ENCODE results near the gene MYOM3.

MYOM3 gene

DNA sequence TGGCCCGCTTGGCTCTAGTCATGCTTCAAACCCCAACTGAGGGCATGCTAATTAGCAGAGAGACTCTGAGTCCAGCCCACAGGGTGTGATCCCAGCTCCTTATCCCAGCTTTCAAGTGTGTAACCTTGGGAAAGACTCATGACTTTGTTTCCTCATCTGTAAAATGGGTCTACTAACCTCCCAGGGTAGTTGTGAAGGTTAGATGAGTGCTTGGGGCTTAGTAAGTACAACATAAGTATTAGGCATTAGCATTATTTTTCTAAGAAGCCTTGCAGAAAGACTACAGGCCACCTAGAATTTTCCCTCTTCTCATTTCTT, 2.8 kb downstream of the MYOM3 start:
- Histone ChIP-seq H3K18ac (ENCODE audit: low read length) (no peak overlapping the region), H2BK12ac (ENCODE audit: low read length) (no peak overlapping the region), H3K79me1 (ENCODE audit: low read depth, low read length) (no peaks in the 10 kb centered on the region), H3K4me2 (ENCODE audit: insufficient read depth, low read length, poor library complexity, severe bottlenecking) (no peak overlapping the region), H3K27ac (replicated peaks; ENCODE audit: low read length) (no peak overlapping the region), H2AK5ac (ENCODE audit: low read depth, low read length) (no peak overlapping the region), H4K8ac (ENCODE audit: low read depth, low read length) (no peak overlapping the region), H3K4me3 (ENCODE audit: low read length in 2 of 2) (no peak overlapping the region), H3K27me3 (ENCODE audit: control insufficient read depth in 3 of 3, insufficient read depth in 3 of 3, low read depth in 1 of 3, low read length in 3 of 3) (peaks cover 0 to 46% (median 0%) of the 10 kb centered on the region in 3 experiments), H2BK120ac (ENCODE audit: low read depth, low read length) (no peak overlapping the region), H3K14ac (ENCODE audit: low read length) (no peak overlapping the region), H3K4me1 (ENCODE audit: control insufficient read depth in 2 of 2, insufficient read depth in 1 of 2, low read depth in 1 of 2, low read length in 2 of 2) (peaks cover 0 to 29% of the 10 kb centered on the region in 2 donors), H3K9ac (ENCODE audit: low read depth, low read length, poor library complexity) (no peak overlapping the region), H3K9me3 (replicated peaks in 1 of 2; ENCODE audit: control insufficient read depth in 2 of 2, insufficient read depth in 1 of 2, low read depth in 1 of 2, low read length in 2 of 2) (no peaks in the 10 kb centered on the region), H4K91ac (ENCODE audit: low read depth, low read length, poor library complexity) (no peak overlapping the region), H2AFZ (ENCODE audit: low read length) (no peak overlapping the region), H2BK5ac (ENCODE audit: low read length) (no peak overlapping the region), H2BK15ac (ENCODE audit: low read length) (no peak overlapping the region), H3K23ac (ENCODE audit: low read depth, low read length, poor library complexity) (no peak overlapping the region), H3K4ac (ENCODE audit: low read length) (no peak overlapping the region), H3K36me3 (replicated peaks in 1 of 2; ENCODE audit: control insufficient read depth in 2 of 2, insufficient read depth in 2 of 2, low read length in 2 of 2) (no peaks in the 10 kb centered on the region)
- no CpG with 5 or more reads among the region's 1 CpG for WGBS, 2 donors (ENCODE audit: extremely low coverage in 2 of 2, insufficient read length in 2 of 2, insufficient replicate concordance in 1 of 2)
- no peak for DNase-seq (ENCODE audit: low spot score)

DNA sequence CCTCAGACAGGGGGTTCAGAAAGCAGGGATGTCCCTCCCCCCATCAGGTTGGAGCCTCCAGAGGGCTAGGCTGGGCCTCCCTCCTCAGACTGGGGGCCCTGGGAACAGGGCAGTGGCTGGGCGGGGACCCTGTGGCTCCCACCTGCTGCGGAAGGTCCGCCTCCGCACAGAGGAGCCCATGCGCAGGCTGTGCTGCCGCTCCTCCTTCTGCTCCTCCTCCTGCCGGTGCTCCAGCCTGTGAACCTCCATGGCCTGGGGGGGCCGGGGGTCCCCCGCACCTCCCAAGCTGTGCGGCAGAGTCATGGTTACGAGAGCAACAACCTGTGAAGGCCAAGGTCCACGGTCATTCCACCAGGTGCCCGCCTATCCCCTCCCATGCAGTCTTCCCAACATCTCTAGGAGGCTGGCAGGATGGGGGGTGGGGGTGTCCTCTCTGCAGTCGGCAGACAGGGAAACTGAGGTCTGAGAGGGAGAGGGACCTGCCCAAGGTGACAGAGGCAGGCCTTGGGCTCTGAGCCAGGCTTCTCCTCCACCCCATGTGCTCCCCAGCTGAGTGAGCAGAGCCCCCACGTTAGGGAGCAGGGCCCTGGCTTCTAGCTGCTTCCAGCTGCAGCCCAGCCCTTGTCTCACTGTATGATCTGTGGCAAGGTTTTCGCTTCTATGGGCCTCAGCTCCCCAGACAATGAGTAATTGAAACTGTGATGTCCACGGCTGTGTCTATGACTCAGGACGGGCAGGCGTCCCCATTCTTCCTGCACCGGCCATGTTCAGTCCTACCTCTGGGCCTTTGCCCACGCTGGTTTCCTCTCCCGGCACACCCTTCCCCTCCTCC, 3.4 kb downstream of the MYOM3 start:
- peak overlapping the region; percentile 16 for H2AK5ac ChIP-seq (ENCODE audit: low read depth, low read length)
- no peak overlapping the region for H3K4me2 ChIP-seq (ENCODE audit: insufficient read depth, low read length, poor library complexity, severe bottlenecking)
- peak overlapping the region; percentile 81 for H3K18ac ChIP-seq (ENCODE audit: low read length)
- H3K27me3 ChIP-seq (ENCODE audit: control insufficient read depth in 3 of 3, insufficient read depth in 3 of 3, low read depth in 1 of 3, low read length in 3 of 3): peaks cover 0 to 44% (median 0%) of the 10 kb centered on the region in 3 experiments
- H3K23ac ChIP-seq (ENCODE audit: low read depth, low read length, poor library complexity): no peak overlapping the region
- H3K14ac ChIP-seq (ENCODE audit: low read length): no peak overlapping the region
- H3K36me3 ChIP-seq (replicated peaks in 1 of 2; ENCODE audit: control insufficient read depth in 2 of 2, insufficient read depth in 2 of 2, low read length in 2 of 2): no peaks in the 10 kb centered on the region
- H2AFZ ChIP-seq (ENCODE audit: low read length): peak overlapping the region; percentile 33
- no peaks in the 10 kb centered on the region for H3K79me1 ChIP-seq (ENCODE audit: low read depth, low read length)
- H3K27ac ChIP-seq (replicated peaks; ENCODE audit: low read length): no peak overlapping the region
- H3K4me1 ChIP-seq (ENCODE audit: control insufficient read depth in 2 of 2, insufficient read depth in 1 of 2, low read depth in 1 of 2, low read length in 2 of 2): peaks cover 0 to 29% of the 10 kb centered on the region in 2 donors
- no peak overlapping the region for H3K4me3 ChIP-seq (ENCODE audit: low read length in 2 of 2)
- no peak overlapping the region for H4K8ac ChIP-seq (ENCODE audit: low read depth, low read length)
- no peak overlapping the region for H3K4ac ChIP-seq (ENCODE audit: low read length)
- no peak overlapping the region for H2BK12ac ChIP-seq (ENCODE audit: low read length)
- H2BK5ac ChIP-seq (ENCODE audit: low read length): no peak overlapping the region
- no peaks in the 10 kb centered on the region for H3K9me3 ChIP-seq (replicated peaks in 1 of 2; ENCODE audit: control insufficient read depth in 2 of 2, insufficient read depth in 1 of 2, low read depth in 1 of 2, low read length in 2 of 2)
- H4K91ac ChIP-seq (ENCODE audit: low read depth, low read length, poor library complexity): no peak overlapping the region
- peak overlapping the region; percentile 59 for H2BK15ac ChIP-seq (ENCODE audit: low read length)
- H2BK120ac ChIP-seq (ENCODE audit: low read depth, low read length): no peak overlapping the region
- WGBS, 2 donors (ENCODE audit: extremely low coverage in 2 of 2, insufficient read length in 2 of 2, insufficient replicate concordance in 1 of 2): no CpG with 5 or more reads among the region's 22 CpGs
- peak overlapping the region; percentile 4 for H3K9ac ChIP-seq (ENCODE audit: low read depth, low read length, poor library complexity)
- no peak for DNase-seq (ENCODE audit: low spot score)

DNA sequence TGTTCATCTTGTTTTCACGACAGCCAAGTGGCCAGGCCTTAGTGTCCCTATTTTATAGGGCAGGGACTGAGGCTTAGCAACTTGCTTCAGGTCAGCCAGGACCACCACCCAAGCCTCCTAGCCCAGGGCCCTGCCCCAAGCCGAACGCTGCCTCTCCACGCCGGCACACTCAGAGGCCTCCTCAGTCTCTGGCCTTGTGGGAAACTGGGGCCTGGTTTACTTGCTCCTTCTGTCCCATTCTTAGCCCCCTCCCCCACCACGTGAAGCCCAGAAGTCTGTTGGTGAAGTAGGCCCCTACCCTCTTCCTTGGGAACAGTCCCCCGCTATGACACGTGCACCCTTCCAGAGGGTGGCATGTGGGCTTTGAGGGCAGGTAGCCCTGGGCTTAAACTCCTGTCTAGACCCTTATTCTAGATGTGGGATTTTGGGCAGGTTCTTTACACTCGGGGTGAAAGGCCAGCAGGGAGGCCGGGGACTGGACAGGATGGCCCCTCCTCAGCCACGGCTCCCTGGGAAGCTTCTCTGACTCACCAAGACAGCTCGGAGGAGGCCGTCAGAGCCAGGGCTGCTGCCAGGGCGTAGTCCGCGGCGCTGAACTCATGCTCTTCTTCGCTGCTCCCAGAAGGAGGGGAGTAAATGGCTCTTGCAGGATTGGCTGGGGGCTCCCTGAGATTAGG, 4.3 kb downstream of the MYOM3 start:
- no peak overlapping the region for H3K4me3 ChIP-seq (ENCODE audit: low read length in 2 of 2)
- H3K27me3 ChIP-seq (ENCODE audit: control insufficient read depth in 3 of 3, insufficient read depth in 3 of 3, low read depth in 1 of 3, low read length in 3 of 3): peaks cover 0 to 39% (median 0%) of the 10 kb centered on the region in 3 experiments
- peak overlapping the region; percentile 33 for H2AFZ ChIP-seq (ENCODE audit: low read length)
- peak overlapping the region; percentile 36 for H3K9ac ChIP-seq (ENCODE audit: low read depth, low read length, poor library complexity)
- peak overlapping the region; percentile 79 for H3K14ac ChIP-seq (ENCODE audit: low read length)
- no peaks in the 10 kb centered on the region for H3K79me1 ChIP-seq (ENCODE audit: low read depth, low read length)
- peak overlapping the region; percentile 59 for H2BK15ac ChIP-seq (ENCODE audit: low read length)
- WGBS, 2 donors (ENCODE audit: extremely low coverage in 2 of 2, insufficient read length in 2 of 2, insufficient replicate concordance in 1 of 2): no CpG with 5 or more reads among the region's 18 CpGs
- H3K27ac ChIP-seq (replicated peaks; ENCODE audit: low read length): no peak overlapping the region
- H3K9me3 ChIP-seq (replicated peaks in 1 of 2; ENCODE audit: control insufficient read depth in 2 of 2, insufficient read depth in 1 of 2, low read depth in 1 of 2, low read length in 2 of 2): no peaks in the 10 kb centered on the region
- no peak overlapping the region for H3K4ac ChIP-seq (ENCODE audit: low read length)
- no peak overlapping the region for H4K8ac ChIP-seq (ENCODE audit: low read depth, low read length)
- H3K36me3 ChIP-seq (replicated peaks in 1 of 2; ENCODE audit: control insufficient read depth in 2 of 2, insufficient read depth in 2 of 2, low read length in 2 of 2): no peaks in the 10 kb centered on the region
- no peak for DNase-seq (ENCODE audit: low spot score)
- no peak overlapping the region for H2BK5ac ChIP-seq (ENCODE audit: low read length)
- no peak overlapping the region for H3K4me2 ChIP-seq (ENCODE audit: insufficient read depth, low read length, poor library complexity, severe bottlenecking)
- H2BK120ac ChIP-seq (ENCODE audit: low read depth, low read length): peak overlapping the region; percentile 51
- peak overlapping the region; percentile 64 for H2BK12ac ChIP-seq (ENCODE audit: low read length)
- peak overlapping the region; percentile 79 for H4K91ac ChIP-seq (ENCODE audit: low read depth, low read length, poor library complexity)
- H3K18ac ChIP-seq (ENCODE audit: low read length): peak overlapping the region; percentile 89
- no peak overlapping the region for H3K23ac ChIP-seq (ENCODE audit: low read depth, low read length, poor library complexity)
- H2AK5ac ChIP-seq (ENCODE audit: low read depth, low read length): peak overlapping the region; percentile 16
- H3K4me1 ChIP-seq (ENCODE audit: control insufficient read depth in 2 of 2, insufficient read depth in 1 of 2, low read depth in 1 of 2, low read length in 2 of 2): peaks cover 0 to 28% of the 10 kb centered on the region in 2 donors

Measured in neuronal stem cell (in vitro differentiated cells).